Measurements from ENCODE around the gene JPH4.

DNA sequence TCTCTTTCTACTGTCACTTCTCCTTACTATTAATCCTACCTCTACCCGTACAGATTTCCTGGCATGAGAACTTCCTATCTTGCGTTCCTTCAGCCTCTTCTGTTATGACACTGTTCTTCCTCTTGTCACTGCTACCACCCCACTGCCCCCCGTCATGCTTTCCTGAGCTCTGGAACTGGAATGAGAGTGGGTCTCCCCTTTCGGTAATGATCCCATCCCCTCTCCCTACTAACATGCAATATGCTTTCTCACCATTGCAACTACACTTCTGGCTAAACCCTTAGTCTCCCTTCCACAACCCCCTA is 6.1 kb downstream of the JPH4 start:
- TF ChIP-seq, protein P1, sequence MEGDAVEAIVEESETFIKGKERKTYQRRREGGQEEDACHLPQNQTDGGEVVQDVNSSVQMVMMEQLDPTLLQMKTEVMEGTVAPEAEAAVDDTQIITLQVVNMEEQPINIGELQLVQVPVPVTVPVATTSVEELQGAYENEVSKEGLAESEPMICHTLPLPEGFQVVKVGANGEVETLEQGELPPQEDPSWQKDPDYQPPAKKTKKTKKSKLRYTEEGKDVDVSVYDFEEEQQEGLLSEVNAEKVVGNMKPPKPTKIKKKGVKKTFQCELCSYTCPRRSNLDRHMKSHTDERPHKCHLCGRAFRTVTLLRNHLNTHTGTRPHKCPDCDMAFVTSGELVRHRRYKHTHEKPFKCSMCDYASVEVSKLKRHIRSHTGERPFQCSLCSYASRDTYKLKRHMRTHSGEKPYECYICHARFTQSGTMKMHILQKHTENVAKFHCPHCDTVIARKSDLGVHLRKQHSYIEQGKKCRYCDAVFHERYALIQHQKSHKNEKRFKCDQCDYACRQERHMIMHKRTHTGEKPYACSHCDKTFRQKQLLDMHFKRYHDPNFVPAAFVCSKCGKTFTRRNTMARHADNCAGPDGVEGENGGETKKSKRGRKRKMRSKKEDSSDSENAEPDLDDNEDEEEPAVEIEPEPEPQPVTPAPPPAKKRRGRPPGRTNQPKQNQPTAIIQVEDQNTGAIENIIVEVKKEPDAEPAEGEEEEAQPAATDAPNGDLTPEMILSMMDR (IDR thresholded peaks at IDR 0.05), result no peak
- no peak for TF ChIP-seq EZH2 (IDR thresholded peaks at IDR 0.05; ENCODE audit: borderline replicate concordance, insufficient read depth, low read depth, low read length, poor library complexity, severe bottlenecking)
